HepG2 (cell line): ENCODE data around the gene BCAS4. TPM values are rescaled to one million over a fixed set of nuclear protein-coding genes. Genes with fewer than 3 reads are reported as not detected.
A peak's percentile ranks its signal among the peaks of the same experiment; 100 is the strongest.

Source experiments
- ATF2 ChIP-seq: sonication (generic); formaldehyde crosslinking; IDR thresholded peaks from 2 replicates; pipeline ENCODE4 v1.4.0; 2020; ENCODE audit warnings: missing genetic modification reagents
- BATF2 ChIP-seq: sonication (generic); formaldehyde crosslinking; IDR thresholded peaks from 2 replicates; pipeline ENCODE4 v1.8.0; 2022; ENCODE audit warnings: mild to moderate bottlenecking, missing genetic modification reagents, moderate library complexity
- HES4 ChIP-seq: sonication (generic); formaldehyde crosslinking; IDR thresholded peaks from 2 replicates; pipeline ENCODE4 v1.9.0; 2021; ENCODE audit warnings: mild to moderate bottlenecking, missing genetic modification reagents, borderline replicate concordance
- MXD3 ChIP-seq: IDR thresholded peaks from 2 replicates; pipeline ENCODE4 v1.6.1; 2016; ENCODE audit warnings: mild to moderate bottlenecking, missing biosample characterization, missing genetic modification reagents
- REST ChIP-seq, 2 experiments: IDR thresholded peaks; 2 replicates each; pipeline ENCODE4 v1.6.1; 2011 to 2012; ENCODE audit warnings: low read length in 2 of 2, borderline replicate concordance in 1 of 2, low read depth in 1 of 2, mild to moderate bottlenecking in 1 of 2, moderate library complexity in 1 of 2
- SMAD3 ChIP-seq: sonication (generic); formaldehyde crosslinking; IDR thresholded peaks from 2 replicates; pipeline ENCODE4 v1.4.0; 2020; ENCODE audit warnings: missing genetic modification reagents
- ZNF205 ChIP-seq: IDR thresholded peaks from 2 replicates; pipeline ENCODE4 v1.6.1; 2018; ENCODE audit warnings: missing biosample characterization, missing genetic modification reagents
- ZNF276 ChIP-seq: sonication (generic); formaldehyde crosslinking; IDR thresholded peaks from 2 replicates; pipeline ENCODE4 v1.4.0; 2020; ENCODE audit warnings: mild to moderate bottlenecking, low read depth, missing genetic modification reagents
- ZNF547 ChIP-seq: sonication (generic); formaldehyde crosslinking; IDR thresholded peaks from 2 replicates; pipeline ENCODE4 v1.5.1; 2020; ENCODE audit warnings: mild to moderate bottlenecking, missing genetic modification reagents
- ZNF646 ChIP-seq: sonication (generic); formaldehyde crosslinking; IDR thresholded peaks from 2 replicates; pipeline ENCODE4 v1.9.0; 2021; ENCODE audit warnings: mild to moderate bottlenecking, missing genetic modification reagents
- polyA plus RNA-seq, 8 experiments: library from polyadenylated mRNA; depleted of rRNA in 3 of 8; stranded (reverse) in 7 of 8; unstranded in 1 of 8; fragments of >200 nt; fragmentation: Illumina TruSeq in 4 of 8; extraction: Trizol in 4 of 8; gene quantifications; 2 replicates each; pipeline versions ENCODE4 v1.2.1 to v1.2.3, GENCODE V29; 2011 to 2016; ENCODE audit warnings: low read depth in 4 of 8, missing spikeins in 1 of 8, mixed read lengths in 1 of 8; ENCODE audit not compliant: insufficient read depth in 1 of 8
- total RNA-seq, 5 experiments: library from RNA; depleted of rRNA; stranded (reverse); fragments of >200 nt; fragmentation: Illumina TruSeq; extraction: Trizol; gene quantifications; 2 replicates each; pipeline ENCODE4 v1.2.3, GENCODE V29; 2016; ENCODE audit warnings: low read depth in 1 of 5

Gene BCAS4
- total and polyA plus RNA-seq, 2 of the 13 experiments (the other 11 are each of a cell fraction or from before 2014, with no cell fraction given): 7.2 to 8.0 TPM

- TF ChIP-seq REST (IDR thresholded peaks at IDR 0.05; ENCODE audit: borderline replicate concordance in 1 of 2, low read depth in 1 of 2, low read length in 2 of 2): no peak
- TF ChIP-seq HES4 (CRISPR knock-in tag): no peak
- TF ChIP-seq ATF2 (CRISPR knock-in tag): peak; percentile 62; the same call in 1 of the 2 replicates
- no peak for TF ChIP-seq ZNF646 (CRISPR knock-in tag)
- TF ChIP-seq ZNF547 (CRISPR knock-in tag): no peak; the same call in 1 of the 2 replicates
- no peak for TF ChIP-seq BATF2 (CRISPR knock-in tag)
- TF ChIP-seq ZNF276 (CRISPR knock-in tag): peak; percentile 82; the same call in 1 of the 2 replicates
- no peak; the same call in 1 of the 2 replicates for TF ChIP-seq ZNF205 (CRISPR knock-in tag)
- TF ChIP-seq SMAD3 (CRISPR knock-in tag): no peak; the same call in 1 of the 2 replicates
- peak; percentile 77 for TF ChIP-seq MXD3 (CRISPR knock-in tag)
Measured at GRCh38 chr20:50794846-50795634, at the start of gene BCAS4 (continued).
